Endothelial cell (in vitro differentiated cells): ENCODE results near the gene KCNQ2. TPM values are rescaled to one million over a fixed set of nuclear protein-coding genes. Genes with fewer than 3 reads are reported as not detected.

Experiments
- DNase-seq: peaks from one replicate; pipeline ENCODE4 v3.0.0; 2021; ENCODE audit warnings: low spot score
- H3K27ac Mint-ChIP-seq: one replicate; pipeline ENCODE4 v1.8.0; 2021; ENCODE audit warnings: mixed read lengths, inconsistent platforms; ENCODE audit not compliant: unreplicated experiment
- H3K27me3 Mint-ChIP-seq: one replicate; pipeline ENCODE4 v1.8.0; 2021; ENCODE audit warnings: mild to moderate bottlenecking, moderate library complexity, mixed read lengths, inconsistent platforms; ENCODE audit not compliant: unreplicated experiment
- H3K36me3 Mint-ChIP-seq: one replicate; pipeline ENCODE4 v1.8.0; 2021; ENCODE audit warnings: mild to moderate bottlenecking, low read depth, mixed read lengths, inconsistent platforms; ENCODE audit not compliant: unreplicated experiment
- H3K4me1 Mint-ChIP-seq: one replicate; pipeline ENCODE4 v1.8.0; 2021; ENCODE audit warnings: mild to moderate bottlenecking, mixed read lengths, inconsistent platforms; ENCODE audit not compliant: unreplicated experiment
- H3K4me3 Mint-ChIP-seq: one replicate; pipeline ENCODE4 v1.8.0; 2021; ENCODE audit warnings: mild to moderate bottlenecking, mixed read lengths, inconsistent platforms; ENCODE audit not compliant: unreplicated experiment
- H3K9me3 Mint-ChIP-seq: one replicate; pipeline ENCODE4 v1.8.0; 2021; ENCODE audit warnings: mixed read lengths, inconsistent platforms; ENCODE audit not compliant: unreplicated experiment
- CTCF ChIP-seq: fragments of 200-600 bp; sonication (generic); IDR thresholded peaks from one replicate; pipeline ENCODE4 v1.5.0; 2021; ENCODE audit warnings: antibody characterized with exemption; ENCODE audit not compliant: unreplicated experiment
- total RNA-seq: library from RNA; stranded (reverse); fragmentation: NEBNext Ultra II Directional; extraction: Animal tissue kit (Norgen Biotek cat#: 25700); gene quantifications from one replicate; pipeline ENCODE4 v1.2.1, GENCODE V29; 2021; ENCODE audit not compliant: unreplicated experiment

KCNQ2 gene
- total RNA-seq, 1 donor from 2014 or later = 3.2 TPM

GRCh38 chr20:63471717-63471980 is 806 bp downstream of the KCNQ2 start:
- Mint-ChIP-seq H3K27me3 (no peaks in the 10 kb centered on the region), H3K9me3 (no peaks in the 10 kb centered on the region), H3K4me1 (no peaks in the 10 kb centered on the region), H3K4me3 (no peak overlapping the region), H3K36me3 (no peaks in the 10 kb centered on the region), H3K27ac (no peak overlapping the region)
- DNase-seq = no peak
- no peak for TF ChIP-seq CTCF

GRCh38 chr20:63471002-63471716 is 1.3 kb downstream of the KCNQ2 start:
- Mint-ChIP-seq H3K4me1 (no peaks in the 10 kb centered on the region), H3K27me3 (no peaks in the 10 kb centered on the region), H3K27ac (no peak overlapping the region), H3K36me3 (no peaks in the 10 kb centered on the region), H3K9me3 (no peaks in the 10 kb centered on the region), H3K4me3 (no peak overlapping the region)
- no peak for TF ChIP-seq CTCF
- no peak for DNase-seq

GRCh38 chr20:63470410-63470809 is 2.0 kb downstream of the KCNQ2 start:
- Mint-ChIP-seq H3K9me3 (no peaks in the 10 kb centered on the region), H3K27me3 (no peaks in the 10 kb centered on the region), H3K4me3 (no peak overlapping the region), H3K36me3 (no peaks in the 10 kb centered on the region), H3K27ac (no peak overlapping the region), H3K4me1 (no peaks in the 10 kb centered on the region)
- TF ChIP-seq CTCF = no peak
- DNase-seq = no peak

GRCh38 chr20:63469713-63470101 is 2.7 kb downstream of the KCNQ2 start:
- H3K4me3 Mint-ChIP-seq = no peak overlapping the region
- no peak for DNase-seq

More at GRCh38 chr20:63469713-63470101, 2.7 kb downstream of the KCNQ2 start:
- TF ChIP-seq CTCF = no peak
- Mint-ChIP-seq H3K36me3 (no peaks in the 10 kb centered on the region), H3K4me1 (no peaks in the 10 kb centered on the region), H3K9me3 (no peaks in the 10 kb centered on the region), H3K27me3 (peaks cover 2% of the 10 kb centered on the region), H3K27ac (no peak overlapping the region)
